ENCODE measurements around the gene ZNF608. TPM values are rescaled to one million over a fixed set of nuclear protein-coding genes. Genes with fewer than 3 reads are reported as not detected.

Gene ZNF608
- total RNA-seq, 1 experiment from 2014 or later = 17.5 TPM

GRCh38 chr5:124780011-124780410 lies 33.6 kb upstream of the ZNF608 start:
- Mint-ChIP-seq H3K27me3 (ENCODE audit: insufficient read depth, unreplicated experiment) (no peaks in the 10 kb centered on the region), H3K4me3 (ENCODE audit: unreplicated experiment) (no peak overlapping the region), H3K36me3 (ENCODE audit: insufficient read depth, unreplicated experiment) (no peaks in the 10 kb centered on the region), H3K27ac (ENCODE audit: unreplicated experiment) (no peak overlapping the region), H3K9me3 (ENCODE audit: unreplicated experiment) (peaks cover 8% of the 10 kb centered on the region), H3K4me1 (ENCODE audit: low read depth, unreplicated experiment) (no peaks in the 10 kb centered on the region)
- Histone ChIP-seq H3K4me1 (no peaks in the 10 kb centered on the region), H3K9me3 (no peaks in the 10 kb centered on the region), H3K4me3 (ENCODE audit: low read depth, low read length) (no peak overlapping the region), H3K27me3 (replicated peaks; ENCODE audit: control insufficient read depth, insufficient read depth, low read length) (no peaks in the 10 kb centered on the region), H3K36me3 (ENCODE audit: control insufficient read depth, insufficient read depth, low read length) (no peaks in the 10 kb centered on the region)
- CTCF ChIA-PET = no interaction called here
- intact Hi-C loops (cut with micrococcal nuclease; ENCODE audit: unreplicated experiment) = no loop called here
- TF ChIP-seq CTCF (IDR thresholded peaks at IDR 0.05; ENCODE audit: insufficient read depth in 1 of 2, low read depth in 1 of 2, low read length in 1 of 2, severe bottlenecking in 1 of 2, unreplicated experiment in 1 of 2) = no peak
- DNase-seq = no peak
- POLR2A ChIA-PET = no interaction called here
- no TSS peak for BruUV-seq (replicated peaks)

GRCh38 chr5:124773315-124774311 lies 27.2 kb upstream of the ZNF608 start:
- CTCF ChIA-PET = interaction anchor here (0.7 kb wide), 1 partner anchor 98 kb away, joined by 3 read pairs; no protein-coding TSS in a partner anchor
- no TSS peak for BruUV-seq (replicated peaks)
- POLR2A ChIA-PET = no interaction called here

More at GRCh38 chr5:124773315-124774311, 27.2 kb upstream of the ZNF608 start:
- Mint-ChIP-seq H3K27me3 (ENCODE audit: insufficient read depth, unreplicated experiment) (no peaks in the 10 kb centered on the region), H3K4me3 (ENCODE audit: unreplicated experiment) (no peak overlapping the region), H3K4me1 (ENCODE audit: low read depth, unreplicated experiment) (no peaks in the 10 kb centered on the region), H3K27ac (ENCODE audit: unreplicated experiment) (no peak overlapping the region), H3K9me3 (ENCODE audit: unreplicated experiment) (no peaks in the 10 kb centered on the region), H3K36me3 (ENCODE audit: insufficient read depth, unreplicated experiment) (no peaks in the 10 kb centered on the region)
- no peak overlapping the region for H3K4me3 ChIP-seq (ENCODE audit: low read depth, low read length)
- H3K9me3 ChIP-seq = no peaks in the 10 kb centered on the region
- H3K36me3 ChIP-seq (ENCODE audit: control insufficient read depth, insufficient read depth, low read length) = no peaks in the 10 kb centered on the region
- TF ChIP-seq CTCF (IDR thresholded peaks at IDR 0.05; ENCODE audit: insufficient read depth in 1 of 2, low read depth in 1 of 2, low read length in 1 of 2, severe bottlenecking in 1 of 2, unreplicated experiment in 1 of 2) = no peak
- H3K4me1 ChIP-seq = no peaks in the 10 kb centered on the region
- no peak for DNase-seq
- no peaks in the 10 kb centered on the region for H3K27me3 ChIP-seq (replicated peaks; ENCODE audit: control insufficient read depth, insufficient read depth, low read length)
- intact Hi-C loops (cut with micrococcal nuclease; ENCODE audit: unreplicated experiment) = no loop called here
